K562 (cell line): ENCODE data around the gene COL6A2. TPM values are rescaled to one million over a fixed set of nuclear protein-coding genes. Genes with fewer than 3 reads are reported as not detected.

Source experiments
- ATAC-seq: fragments of 200-7000 bp; cut with Tn5 transposase; 3 replicates; pipeline ENCODE4 v1.9.1; 2020; ENCODE audit warnings: moderate library complexity
- BruUV-seq: library from RNA; stranded (reverse); fragments of 400-500 nt; replicated peaks from 2 replicates; lab custom pipeline; 2021; lab: Mats Ljungman, UMichigan
- CTCF ChIA-PET: fragments of 300-600 bp; formaldehyde crosslinking; extraction: SDS; loops from one replicate; lab custom pipeline; 2021; ENCODE audit warnings: low intra/inter-chr PET ratio; lab: Yijun Ruan, JAX
- POLR2A ChIA-PET: fragments of 300-600, 350-650 bp; sonication (Branson Sonifier 250); formaldehyde crosslinking; extraction: SDS; loops from one replicate; lab custom pipeline; 2021; ENCODE audit warnings: antibody characterized with exemption, inconsistent platforms; lab: Yijun Ruan, JAX
- DNase-seq, 4 experiments: peaks; one replicate each; pipeline versions ENCODE4 v3.0.0 to v3.0.0-alpha.2; 2011 to 2018; ENCODE audit warnings: low spot score in 3 of 4, mixed read lengths in 3 of 4; ENCODE audit errors: extremely low read depth in 1 of 4
- FAIRE-seq: peaks from 2 replicates; lab custom pipeline; 2011; peaks lifted over from hg19 to GRCh38; lab: Jason Lieb, UNC
- H2AFZ ChIP-seq: 2 replicates; pipeline ENCODE4 v1.6.0; 2011; ENCODE audit warnings: low read depth, low read length, control low read depth, inconsistent platforms
- H3K27ac ChIP-seq: fragments of 200-600 bp; 3 replicates; pipeline ENCODE4 v1.8.0; 2011; ENCODE audit warnings: low read depth, mild to moderate bottlenecking, control low read depth, inconsistent platforms, low read length, moderate library complexity, mixed read lengths; ENCODE audit errors: extremely low read depth
- H3K27me3 ChIP-seq, 2 experiments: fragments of 300-600 bp in 1 of 2; 2 replicates in 1 of 2; 3 replicates in 1 of 2; pipeline versions ENCODE4 v1.6.0 to v1.8.0; 2011; ENCODE audit warnings: inconsistent platforms in 2 of 2, low read length in 2 of 2, mild to moderate bottlenecking in 1 of 2, mixed read lengths in 1 of 2, moderate library complexity in 1 of 2; ENCODE audit not compliant: control insufficient read depth in 2 of 2, insufficient read depth in 2 of 2
- H3K36me3 ChIP-seq: fragments of 300-600 bp; 3 replicates; pipeline ENCODE4 v1.8.0; 2011; ENCODE audit warnings: mild to moderate bottlenecking, low read length, inconsistent platforms; ENCODE audit not compliant: control insufficient read depth, insufficient read depth
- H3K4me1 ChIP-seq, 2 experiments: fragments of 200-600 bp in 1 of 2; replicated peaks in 1 of 2; 2 replicates in 1 of 2; 3 replicates in 1 of 2; pipeline versions ENCODE4 v1.5.1 to v1.8.0; 2011; ENCODE audit warnings: inconsistent platforms in 2 of 2, low read length in 2 of 2, mild to moderate bottlenecking in 1 of 2, mixed read lengths in 1 of 2, moderate library complexity in 1 of 2; ENCODE audit not compliant: control insufficient read depth in 2 of 2, insufficient read depth in 2 of 2
- H3K4me2 ChIP-seq: 2 replicates; pipeline ENCODE4 v1.6.1; 2011; ENCODE audit warnings: low read length, control low read depth, inconsistent platforms, mixed read lengths; ENCODE audit not compliant: insufficient read depth
- H3K4me3 ChIP-seq: fragments of 200-600 bp; sonication (generic), shearing (Covaris generic); 2 replicates; pipeline ENCODE4 v1.5.1; 2016; ENCODE audit warnings: control low read depth, inconsistent platforms
- H3K79me2 ChIP-seq: fragments of 200-600 bp; 3 replicates; pipeline ENCODE4 v1.8.0; 2011; ENCODE audit warnings: low read length, inconsistent platforms; ENCODE audit not compliant: control insufficient read depth, insufficient read depth
- H3K9ac ChIP-seq, 2 experiments: 2 replicates each; pipeline versions ENCODE4 v1.6.0 to v1.6.1; 2011; ENCODE audit warnings: low read depth in 2 of 2, low read length in 2 of 2, control low read depth in 1 of 2, inconsistent platforms in 1 of 2, mild to moderate bottlenecking in 1 of 2, mixed read lengths in 1 of 2; ENCODE audit not compliant: insufficient read depth in 1 of 2
- H3K9me1 ChIP-seq: one replicate; pipeline ENCODE4 v1.6.0; 2011; ENCODE audit warnings: inconsistent platforms, mild to moderate bottlenecking, low read length, moderate library complexity; ENCODE audit not compliant: control insufficient read depth, insufficient read depth
- H3K9me3 ChIP-seq: replicated peaks from 2 replicates; pipeline ENCODE4 v1.5.1; 2011; ENCODE audit warnings: low read depth, low read length, inconsistent platforms; ENCODE audit not compliant: control insufficient read depth, insufficient read depth
- H4K20me1 ChIP-seq: replicated peaks from 2 replicates; pipeline ENCODE4 v1.6.1; 2011; ENCODE audit warnings: low read length, inconsistent platforms, mixed read lengths; ENCODE audit not compliant: control insufficient read depth, insufficient read depth
- HNRNPL ChIP-seq: fragments of 200-400 bp; formaldehyde crosslinking; IDR thresholded peaks from 2 replicates; pipeline ENCODE4 v1.6.1; 2017; ENCODE audit warnings: low read depth, mild to moderate bottlenecking, low read length
- NCOA2 ChIP-seq, 2 experiments: fragments of 450-650 bp; IDR thresholded peaks; 2 replicates each; pipeline ENCODE4 v1.6.1; 2018; ENCODE audit warnings: mild to moderate bottlenecking in 2 of 2, moderate library complexity in 1 of 2; ENCODE audit not compliant: partially characterized antibody in 2 of 2
- VEZF1 ChIP-seq: fragments of 200-800 bp; sonication (Bioruptor generic); IDR thresholded peaks from 2 replicates; pipeline ENCODE4 v1.6.1; 2017; ENCODE audit warnings: missing genetic modification characterization, missing compliant biosample characterization
- WGBS: fragments of 100-300 bp; shearing (Covaris generic); methylation state at CpG from one replicate; pipeline ENCODE4 v1.1.6; 2016; ENCODE audit warnings: low coverage, mixed read lengths; ENCODE audit not compliant: insufficient coverage; ENCODE audit errors: missing lambda C conversion rate; 5-methylcytosine and 5-hydroxymethylcytosine counted together
- in situ Hi-C: fragments of 300-500 bp; cut with MboI; formaldehyde crosslinking; loops from 4 replicates; pipeline ENCODE4 v1.15.0; 2018; ENCODE audit warnings: inconsistent platforms, mixed read lengths
- intact Hi-C: fragments of 100-400 bp; cut with micrococcal nuclease; formaldehyde crosslinking; loops from 2 replicates; pipeline ENCODE4 v1.14.2; 2022
- polyA plus RNA-seq, 8 experiments: library from polyadenylated mRNA; depleted of rRNA in 4 of 8; stranded (reverse) in 5 of 8; unstranded in 3 of 8; fragments of >200 nt; fragmentation: Nextera tagmentation in 2 of 8; fragmentation: Illumina TruSeq in 1 of 8; extraction: Ambion mirVana in 2 of 8; extraction: Trizol in 1 of 8; gene quantifications; 2 replicates each; pipeline versions ENCODE4 v1.2.1 to v1.2.3, GENCODE V29; 2011 to 2014; ENCODE audit warnings: inconsistent platforms in 1 of 8, missing spikeins in 1 of 8
- total RNA-seq, 7 experiments: library from RNA; depleted of rRNA in 6 of 7; stranded (reverse); fragments of >200 nt in 6 of 7; fragmentation: Illumina TruSeq in 2 of 7; extraction: Trizol in 2 of 7; gene quantifications; 2 replicates each; pipeline versions ENCODE4 v1.2.1 to v1.2.3, GENCODE V29; 2011 to 2021; ENCODE audit warnings: low replicate concordance in 1 of 7

The COL6A2 gene
- total and polyA plus RNA-seq, 9 of the 15 experiments (the other 6 are each of a cell fraction or from before 2014, with no cell fraction given), result 0.07 to 1.1 (median 0.24) TPM; not detected in 3

- Histone ChIP-seq H3K79me2 (no peaks in the 10 kb centered on the region), H3K4me1 (peaks cover 0 to 24% of the 10 kb centered on the region in 2 experiments; a peak in 2 of 5 replicates), H3K36me3 (no peaks in the 10 kb centered on the region), H3K9me1 (no peaks in the 10 kb centered on the region), H3K27me3 (peaks cover 18 to 45% of the 10 kb centered on the region in 2 experiments), H2AFZ (no peak overlapping the region), H3K9ac (no peak overlapping the region), H3K9me3 (no peaks in the 10 kb centered on the region), H3K4me3 (peak overlapping the region; percentile 34), H3K4me2 (no peak overlapping the region), H3K27ac (no peak overlapping the region), H4K20me1 (0 out of 2 replicates have a peak, but pooled peaks cover 6% of the 10 kb centered on the region)
- DNase-seq (peak in 2 of 4 experiments; percentile 20 to 33), ATAC-seq (peak; percentile 10), FAIRE-seq (no peak)
- intact Hi-C loops, result loop anchor here (5.0 kb wide), 1 partner anchor 126 kb away; no protein-coding TSS in a partner anchor
- CTCF ChIA-PET, result interaction anchor here (0.6 kb wide), 1 partner anchor 187 kb away, joined by 3 read pairs; the partner anchor contains the start of gene YBEY
- POLR2A ChIA-PET, result no interaction called here
- TF ChIP-seq HNRNPL (0 out of 2 replicates have a peak, but pooled peaks have one; percentile 28), VEZF1 (peak; percentile 32), NCOA2 (IDR thresholded peaks at IDR 0.05; ENCODE audit: partially characterized antibody in 2 of 2) (no peak)
- no TSS peak for BruUV-seq
- in situ Hi-C loops, result no loop called here
- WGBS, result 47% methylated on average over 24 of the region's 94 CpGs
Measured at GRCh38 chr21:46098303-46099141, 610 bp downstream of the COL6A2 start.
